OCI-LY1 (cell line): ENCODE data around the gene UST.

ENCODE experiments used
- H2AFZ ChIP-seq: fragments of 200-600 bp; sonication (generic), shearing (Covaris generic); 2 replicates; pipeline ENCODE4 v1.6.0; 2014; ENCODE audit warnings: antibody characterized with exemption, mild to moderate bottlenecking, low read length
- H3F3A ChIP-seq: fragments of 200-600 bp; sonication (generic), shearing (Covaris generic); 2 replicates; pipeline ENCODE4 v1.6.0; 2014; ENCODE audit warnings: mild to moderate bottlenecking, antibody characterized with exemption, low read length, moderate library complexity; ENCODE audit not compliant: insufficient read depth
- H3K27ac ChIP-seq: fragments of 200-600 bp; sonication (generic); 2 replicates; pipeline ENCODE4 v1.5.1; 2014; ENCODE audit warnings: low read length, mixed run types, mild to moderate bottlenecking, low read depth; ENCODE audit not compliant: poor library complexity, severe bottlenecking
- H3K27me3 ChIP-seq: fragments of 200-600 bp; sonication (generic); 2 replicates; pipeline ENCODE4 v1.6.0; 2014; ENCODE audit warnings: antibody characterized with exemption, mild to moderate bottlenecking, low read length, moderate library complexity; ENCODE audit not compliant: insufficient read depth
- H3K36me3 ChIP-seq: fragments of 200-600 bp; sonication (generic); 2 replicates; pipeline ENCODE4 v1.6.1; 2014; ENCODE audit warnings: mild to moderate bottlenecking, antibody characterized with exemption, low read length, moderate library complexity, mixed read lengths; ENCODE audit not compliant: insufficient read depth
- H3K4me1 ChIP-seq: fragments of 200-600 bp; sonication (generic); 2 replicates; pipeline ENCODE4 v1.5.1; 2014; ENCODE audit warnings: mild to moderate bottlenecking, low read length, moderate library complexity; ENCODE audit not compliant: insufficient read depth, severe bottlenecking
- H3K4me2 ChIP-seq: fragments of 200-600 bp; sonication (generic), shearing (Covaris generic); 2 replicates; pipeline ENCODE4 v1.6.1; 2014; ENCODE audit warnings: low read length
- H3K4me3 ChIP-seq: fragments of 200-600 bp; sonication (generic); 2 replicates; pipeline ENCODE4 v1.5.1; 2014; ENCODE audit warnings: low read length, low read depth, mild to moderate bottlenecking, mixed read lengths; ENCODE audit not compliant: poor library complexity, severe bottlenecking
- H3K79me2 ChIP-seq: fragments of 200-600 bp; shearing (Covaris generic); 2 replicates; pipeline ENCODE4 v1.6.1; 2016; ENCODE audit warnings: mixed run types, low read length, mixed read lengths; ENCODE audit not compliant: insufficient read depth
- H3K9ac ChIP-seq: fragments of 200-600 bp; sonication (generic), shearing (Covaris generic); 2 replicates; pipeline ENCODE4 v1.6.1; 2014; ENCODE audit warnings: mild to moderate bottlenecking, low read length, mixed read lengths
- H3K9me2 ChIP-seq: fragments of 200-600 bp; sonication (generic), shearing (Covaris generic); 2 replicates; pipeline ENCODE4 v1.6.1; 2014; ENCODE audit warnings: low read depth, mild to moderate bottlenecking, low read length, mixed read lengths
- H3K9me3 ChIP-seq: fragments of 200-600 bp; shearing (Covaris generic); 2 replicates; pipeline ENCODE4 v1.6.1; 2014; ENCODE audit warnings: low read length, mixed read lengths
- H4K20me1 ChIP-seq: fragments of 200-600 bp; sonication (generic), shearing (Covaris generic); 2 replicates; pipeline ENCODE4 v1.6.0; 2016; ENCODE audit warnings: mild to moderate bottlenecking, low read length; ENCODE audit not compliant: insufficient read depth
- CTCF ChIP-seq: fragments of 200-600 bp; sonication (generic), shearing (Covaris generic); IDR thresholded peaks from 2 replicates; pipeline ENCODE4 v1.5.1; 2017; ENCODE audit warnings: mild to moderate bottlenecking, antibody characterized with exemption, low read length, moderate library complexity, mixed read lengths
- EZH2 ChIP-seq: fragments of 200-600 bp; sonication (generic), shearing (Covaris generic); IDR thresholded peaks from 2 replicates; pipeline ENCODE4 v1.8.0; 2017; ENCODE audit warnings: borderline replicate concordance, mixed run types, mild to moderate bottlenecking, antibody characterized with exemption, low read length, moderate library complexity, mixed read lengths

The UST gene

DNA sequence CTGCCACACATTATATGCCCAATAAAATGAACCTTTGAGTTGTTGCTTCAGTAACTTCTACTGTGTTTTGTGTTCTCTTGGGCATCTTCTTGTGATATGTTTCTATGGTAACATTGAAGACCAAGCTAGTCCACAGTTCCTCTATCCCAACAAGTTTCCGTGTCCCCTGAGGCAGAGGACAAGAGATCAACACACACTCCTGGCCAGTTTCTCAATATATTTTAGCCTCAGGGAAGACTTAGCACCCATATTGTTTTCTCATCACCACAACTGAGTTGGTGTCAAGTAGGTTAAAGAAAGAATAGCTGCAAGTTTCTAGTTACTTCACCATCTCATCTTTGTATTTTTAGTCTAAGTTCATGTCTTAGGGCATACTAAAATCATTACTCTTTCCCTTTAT lies 277.5 kb downstream of the UST start:
- Histone ChIP-seq H3K27me3 (0 out of 2 replicates have a peak, but pooled peaks cover 3% of the 10 kb centered on the region), H4K20me1 (no peaks in the 10 kb centered on the region), H3K9ac (no peak overlapping the region), H3F3A (no peaks in the 10 kb centered on the region), H3K27ac (no peak overlapping the region), H3K79me2 (no peaks in the 10 kb centered on the region), H3K4me3 (no peak overlapping the region), H3K36me3 (no peaks in the 10 kb centered on the region), H3K9me3 (0 out of 2 replicates have a peak, but pooled peaks cover 2% of the 10 kb centered on the region), H2AFZ (no peak overlapping the region), H3K9me2 (no peaks in the 10 kb centered on the region), H3K4me1 (no peaks in the 10 kb centered on the region), H3K4me2 (no peak overlapping the region)
- TF ChIP-seq CTCF = no peak
- no peak for TF ChIP-seq EZH2

- H3K27ac ChIP-seq = no peak overlapping the region
- H3K79me2 ChIP-seq = no peaks in the 10 kb centered on the region
- TF ChIP-seq CTCF (no peak), EZH2 (no peak)
- 0 out of 2 replicates have a peak, but pooled peaks cover 2% of the 10 kb centered on the region for H3K9me3 ChIP-seq
- no peaks in the 10 kb centered on the region for H3K36me3 ChIP-seq
- no peak overlapping the region for H3K4me2 ChIP-seq
- no peak overlapping the region for H3K4me3 ChIP-seq
- 0 out of 2 replicates have a peak, but pooled peaks cover 3% of the 10 kb centered on the region for H3K27me3 ChIP-seq
- no peaks in the 10 kb centered on the region for H4K20me1 ChIP-seq
- H3F3A ChIP-seq = no peaks in the 10 kb centered on the region
- H2AFZ ChIP-seq = no peak overlapping the region
- H3K4me1 ChIP-seq = no peaks in the 10 kb centered on the region
- H3K9ac ChIP-seq = no peak overlapping the region
- H3K9me2 ChIP-seq = no peaks in the 10 kb centered on the region
Measured at GRCh38 chr6:149025061-149025460, 278.2 kb downstream of the UST start.

- no peak overlapping the region for H3K27ac ChIP-seq
- no peaks in the 10 kb centered on the region for H3K79me2 ChIP-seq
- no peak overlapping the region for H2AFZ ChIP-seq
- H3K4me1 ChIP-seq = no peaks in the 10 kb centered on the region
- H3K27me3 ChIP-seq = no peaks in the 10 kb centered on the region
- TF ChIP-seq EZH2 (no peak), CTCF (peak; percentile 61)
- no peak overlapping the region for H3K9ac ChIP-seq
- H3K9me3 ChIP-seq = 0 out of 2 replicates have a peak, but pooled peaks cover 2% of the 10 kb centered on the region
- H3F3A ChIP-seq = no peaks in the 10 kb centered on the region
- no peak overlapping the region for H3K4me3 ChIP-seq
- no peaks in the 10 kb centered on the region for H3K36me3 ChIP-seq
- no peaks in the 10 kb centered on the region for H4K20me1 ChIP-seq
- no peak overlapping the region for H3K4me2 ChIP-seq
- no peaks in the 10 kb centered on the region for H3K9me2 ChIP-seq
Measured at GRCh38 chr6:149026530-149026942, 279.7 kb downstream of the UST start.
